Adipocyte (in vitro differentiated cells): ENCODE measurements around the gene TEX9.

Experiments used
- DNase-seq: peaks from one replicate; pipeline ENCODE4 v3.0.0-alpha.2; 2015; ENCODE audit warnings: low read depth
- H3K27me3 ChIP-seq: replicated peaks from 2 replicates; pipeline ENCODE4 v1.7.0; 2013; ENCODE audit warnings: mild to moderate bottlenecking, low read length, moderate library complexity; ENCODE audit not compliant: control insufficient read depth, insufficient read depth
- H3K36me3 ChIP-seq: 2 replicates; pipeline ENCODE4 v1.7.0; 2013; ENCODE audit warnings: low read length, mild to moderate bottlenecking, moderate library complexity; ENCODE audit not compliant: control insufficient read depth, insufficient read depth, severe bottlenecking
- H3K4me1 ChIP-seq: 2 replicates; pipeline ENCODE4 v1.7.0; 2013; ENCODE audit warnings: mild to moderate bottlenecking, low read length, moderate library complexity; ENCODE audit not compliant: control insufficient read depth, insufficient read depth
- H3K4me3 ChIP-seq: 2 replicates; pipeline ENCODE4 v1.7.0; 2013; ENCODE audit warnings: mild to moderate bottlenecking, low read length, moderate library complexity
- H3K9ac ChIP-seq: 2 replicates; pipeline ENCODE4 v1.7.0; 2013; ENCODE audit warnings: mild to moderate bottlenecking, low read length, moderate library complexity
- H3K9me3 ChIP-seq: 2 replicates; pipeline ENCODE4 v1.7.0; 2013; ENCODE audit warnings: mild to moderate bottlenecking, low read length, moderate library complexity; ENCODE audit not compliant: control insufficient read depth

The TEX9 gene

DNA sequence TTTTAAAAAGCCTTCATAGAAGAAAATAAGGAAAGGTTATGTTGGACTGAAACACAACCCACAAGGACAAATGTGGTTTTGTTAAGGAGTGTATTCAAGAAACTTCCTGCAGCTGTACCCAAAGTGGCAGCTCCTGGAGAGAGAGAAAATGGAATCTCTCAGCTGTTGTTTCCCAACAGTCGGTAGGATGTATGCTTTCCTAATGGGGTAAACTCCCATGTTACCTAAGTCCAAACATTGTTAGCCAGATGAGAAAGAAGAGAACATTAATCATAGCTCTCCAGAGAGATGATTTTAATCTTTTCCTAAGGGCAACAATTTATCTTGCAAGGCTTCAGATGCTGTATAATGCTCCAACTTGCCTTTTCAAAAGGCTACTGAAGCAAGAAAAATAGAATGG, 22.6 kb upstream of the TEX9 start:
- Histone ChIP-seq H3K4me3 (no peak overlapping the region), H3K4me1 (peaks cover 11% of the 10 kb centered on the region), H3K9me3 (peaks cover 9% of the 10 kb centered on the region)

DNA sequence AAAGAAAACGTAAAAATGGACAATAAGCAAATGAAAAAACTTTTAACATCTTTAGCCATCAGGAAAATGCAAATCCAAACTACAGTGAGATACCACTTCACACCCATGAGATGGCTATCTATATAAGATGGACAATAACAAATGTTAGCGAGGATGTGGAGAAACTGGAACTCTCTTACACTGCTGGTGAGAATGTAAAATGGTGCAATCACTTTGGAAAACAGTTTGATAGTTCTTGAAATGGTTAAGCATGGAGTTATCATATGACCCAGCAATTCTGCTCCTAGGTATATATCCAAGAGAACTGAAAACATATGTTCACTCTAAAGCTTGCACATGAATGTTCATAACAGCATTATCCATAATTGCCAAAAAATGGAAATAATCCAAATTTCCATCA, 21.3 kb upstream of the TEX9 start:
- no peak for DNase-seq
- Histone ChIP-seq H3K36me3 (no peaks in the 10 kb centered on the region), H3K4me1 (peaks cover 11% of the 10 kb centered on the region), H3K4me3 (no peak overlapping the region), H3K9me3 (peaks cover 13% of the 10 kb centered on the region), H3K27me3 (no peaks in the 10 kb centered on the region), H3K9ac (no peak overlapping the region)

More for the DNA sequence above, 22.6 kb upstream of the TEX9 start:
- no peaks in the 10 kb centered on the region for H3K36me3 ChIP-seq
- no peak overlapping the region for H3K9ac ChIP-seq
- no peaks in the 10 kb centered on the region for H3K27me3 ChIP-seq
- peak; percentile 10 for DNase-seq

DNA sequence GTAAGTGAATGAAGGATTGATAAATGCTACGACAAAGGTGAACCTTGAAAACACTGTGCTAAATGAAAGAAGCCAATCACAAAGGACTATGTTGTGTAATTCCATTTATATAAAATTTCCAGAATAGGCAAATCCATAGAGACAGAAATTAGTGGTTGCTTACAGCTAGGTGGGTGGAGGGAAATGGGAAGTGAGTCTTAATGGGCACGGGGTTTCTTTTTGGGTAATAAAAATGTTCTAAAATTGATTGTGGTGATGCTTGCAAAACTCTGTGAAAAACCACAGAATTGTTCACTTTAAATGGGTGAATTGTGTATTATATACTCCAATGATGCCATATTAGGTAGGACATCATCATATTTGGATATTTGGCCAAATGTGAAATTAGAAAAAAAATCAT, 20.9 kb upstream of the TEX9 start:
- no peak overlapping the region for H3K4me3 ChIP-seq
- no peaks in the 10 kb centered on the region for H3K36me3 ChIP-seq
- peaks cover 11% of the 10 kb centered on the region for H3K4me1 ChIP-seq
- no peak for DNase-seq
- no peak overlapping the region for H3K9ac ChIP-seq
- no peaks in the 10 kb centered on the region for H3K27me3 ChIP-seq
- H3K9me3 ChIP-seq, result peaks cover 13% of the 10 kb centered on the region

- Histone ChIP-seq H3K36me3 (no peaks in the 10 kb centered on the region), H3K27me3 (no peaks in the 10 kb centered on the region), H3K9me3 (peaks cover 13% of the 10 kb centered on the region), H3K4me3 (no peak overlapping the region), H3K4me1 (peaks cover 15% of the 10 kb centered on the region), H3K9ac (no peak overlapping the region)
- no peak for DNase-seq
Observed at GRCh38 chr15:56346414-56346813, 18.8 kb upstream of the TEX9 start.

- Histone ChIP-seq H3K9me3 (peaks cover 4% of the 10 kb centered on the region), H3K4me3 (no peak overlapping the region), H3K9ac (no peak overlapping the region), H3K27me3 (no peaks in the 10 kb centered on the region), H3K4me1 (peaks cover 31% of the 10 kb centered on the region), H3K36me3 (no peaks in the 10 kb centered on the region)
- no peak for DNase-seq
Observed at GRCh38 chr15:56349554-56349953, 15.7 kb upstream of the TEX9 start.

- Histone ChIP-seq H3K9ac (no peak overlapping the region), H3K36me3 (no peaks in the 10 kb centered on the region), H3K27me3 (no peaks in the 10 kb centered on the region), H3K9me3 (peaks cover 4% of the 10 kb centered on the region), H3K4me1 (peaks cover 36% of the 10 kb centered on the region), H3K4me3 (no peak overlapping the region)
- DNase-seq, result no peak
Observed at GRCh38 chr15:56351353-56351752, 13.9 kb upstream of the TEX9 start.

GRCh38 chr15:56351957-56352506, 13.2 kb upstream of the TEX9 start:
- Histone ChIP-seq H3K9ac (no peak overlapping the region), H3K4me3 (no peak overlapping the region), H3K36me3 (no peaks in the 10 kb centered on the region), H3K9me3 (peaks cover 4% of the 10 kb centered on the region), H3K27me3 (no peaks in the 10 kb centered on the region), H3K4me1 (peaks cover 39% of the 10 kb centered on the region)
- no peak for DNase-seq

DNA sequence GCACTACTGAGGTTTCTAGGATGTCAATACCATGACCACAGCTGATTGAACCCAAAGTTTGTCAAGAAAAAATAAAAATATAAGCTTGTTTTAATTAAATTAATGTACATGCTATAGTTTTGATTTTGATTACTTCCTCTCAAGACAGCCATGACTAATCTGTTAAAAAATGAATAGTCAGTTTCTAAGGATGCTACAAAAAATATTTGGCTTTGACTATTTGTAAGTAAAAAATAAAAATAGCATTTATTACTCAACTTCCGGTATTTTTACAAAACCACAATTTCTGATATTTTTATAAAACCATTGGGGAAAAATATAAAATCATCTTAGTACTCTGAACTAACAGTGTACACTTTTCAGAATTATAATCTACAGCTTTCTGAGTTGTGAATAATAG, 12.1 kb upstream of the TEX9 start:
- peak overlapping the region; percentile 40 for H3K4me3 ChIP-seq
- no peaks in the 10 kb centered on the region for H3K27me3 ChIP-seq

GRCh38 chr15:56353740-56354139, 11.5 kb upstream of the TEX9 start:
- no peak overlapping the region for H3K4me3 ChIP-seq
- peak; percentile 19 for DNase-seq
- no peaks in the 10 kb centered on the region for H3K9me3 ChIP-seq
- peaks cover 39% of the 10 kb centered on the region for H3K4me1 ChIP-seq
- no peaks in the 10 kb centered on the region for H3K36me3 ChIP-seq
- no peaks in the 10 kb centered on the region for H3K27me3 ChIP-seq
- peak overlapping the region; percentile 8 for H3K9ac ChIP-seq

More for the DNA sequence above, 12.1 kb upstream of the TEX9 start:
- H3K9me3 ChIP-seq, result peaks cover 4% of the 10 kb centered on the region
- peaks cover 39% of the 10 kb centered on the region for H3K4me1 ChIP-seq
- no peaks in the 10 kb centered on the region for H3K36me3 ChIP-seq
- peak overlapping the region; percentile 47 for H3K9ac ChIP-seq
- DNase-seq, result peak; percentile 9

GRCh38 chr15:56356616-56357015, 8.6 kb upstream of the TEX9 start:
- Histone ChIP-seq H3K9me3 (no peaks in the 10 kb centered on the region), H3K4me3 (no peak overlapping the region), H3K9ac (no peak overlapping the region), H3K36me3 (no peaks in the 10 kb centered on the region), H3K4me1 (peaks cover 33% of the 10 kb centered on the region), H3K27me3 (no peaks in the 10 kb centered on the region)
- no peak for DNase-seq

DNA sequence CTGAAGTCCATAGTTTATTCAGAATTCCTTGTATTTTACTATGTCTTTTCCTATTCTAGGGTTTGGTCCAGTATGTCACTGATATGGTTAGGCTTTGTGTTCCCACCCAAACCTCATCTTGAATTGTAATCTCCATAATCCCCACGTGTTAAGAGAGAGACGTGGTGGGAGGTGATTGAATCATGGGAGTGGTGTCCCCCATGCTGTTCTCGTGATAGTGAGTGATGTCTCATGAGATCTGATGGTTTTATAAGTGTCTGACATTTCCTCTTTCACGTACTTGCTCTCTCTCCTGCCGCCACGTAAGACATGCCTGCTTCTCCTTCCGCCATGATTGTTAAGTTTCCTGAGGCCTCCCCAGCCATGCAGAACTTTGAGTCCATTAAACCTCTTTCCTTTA, 6.6 kb upstream of the TEX9 start:
- H3K4me3 ChIP-seq, result no peak overlapping the region
- no peaks in the 10 kb centered on the region for H3K27me3 ChIP-seq

DNA sequence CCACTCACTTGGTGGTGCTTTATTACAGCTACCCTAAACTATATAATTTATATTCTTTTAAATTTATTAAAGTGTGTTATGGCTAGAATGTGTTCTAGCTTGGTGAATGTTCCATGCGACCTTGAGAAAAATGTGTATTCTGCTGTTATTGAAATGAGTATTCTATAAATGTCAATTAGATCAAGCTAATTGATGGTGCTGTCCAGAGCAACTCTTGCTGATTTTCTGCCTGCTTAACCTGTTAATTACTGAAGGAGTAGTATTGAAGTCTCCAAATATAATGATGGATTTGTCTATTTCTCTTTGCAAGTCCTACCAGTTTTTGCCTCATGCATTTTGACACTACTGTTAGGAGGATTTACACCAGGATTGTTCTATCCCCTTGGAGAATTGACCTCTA, 3.2 kb upstream of the TEX9 start:
- no peaks in the 10 kb centered on the region for H3K36me3 ChIP-seq
- H3K9ac ChIP-seq, result no peak overlapping the region
- H3K27me3 ChIP-seq, result no peaks in the 10 kb centered on the region
- no peak for DNase-seq
- no peak overlapping the region for H3K4me3 ChIP-seq
- peaks cover 4% of the 10 kb centered on the region for H3K9me3 ChIP-seq
- H3K4me1 ChIP-seq, result peaks cover 13% of the 10 kb centered on the region

More for the DNA sequence above, 6.6 kb upstream of the TEX9 start:
- DNase-seq, result no peak
- Histone ChIP-seq H3K36me3 (no peaks in the 10 kb centered on the region), H3K9me3 (peaks cover 4% of the 10 kb centered on the region), H3K4me1 (peaks cover 15% of the 10 kb centered on the region), H3K9ac (no peak overlapping the region)
